ENCODE data around the gene RHBDL2. TPM values are rescaled to one million over a fixed set of nuclear protein-coding genes. Genes with fewer than 3 reads are reported as not detected.

Gene RHBDL2
- total and polyA plus RNA-seq, 2 donors (not counting 3 experiments of a cell fraction or from before 2014, with no cell fraction given): 0.06 to 1.4 TPM

DNA sequence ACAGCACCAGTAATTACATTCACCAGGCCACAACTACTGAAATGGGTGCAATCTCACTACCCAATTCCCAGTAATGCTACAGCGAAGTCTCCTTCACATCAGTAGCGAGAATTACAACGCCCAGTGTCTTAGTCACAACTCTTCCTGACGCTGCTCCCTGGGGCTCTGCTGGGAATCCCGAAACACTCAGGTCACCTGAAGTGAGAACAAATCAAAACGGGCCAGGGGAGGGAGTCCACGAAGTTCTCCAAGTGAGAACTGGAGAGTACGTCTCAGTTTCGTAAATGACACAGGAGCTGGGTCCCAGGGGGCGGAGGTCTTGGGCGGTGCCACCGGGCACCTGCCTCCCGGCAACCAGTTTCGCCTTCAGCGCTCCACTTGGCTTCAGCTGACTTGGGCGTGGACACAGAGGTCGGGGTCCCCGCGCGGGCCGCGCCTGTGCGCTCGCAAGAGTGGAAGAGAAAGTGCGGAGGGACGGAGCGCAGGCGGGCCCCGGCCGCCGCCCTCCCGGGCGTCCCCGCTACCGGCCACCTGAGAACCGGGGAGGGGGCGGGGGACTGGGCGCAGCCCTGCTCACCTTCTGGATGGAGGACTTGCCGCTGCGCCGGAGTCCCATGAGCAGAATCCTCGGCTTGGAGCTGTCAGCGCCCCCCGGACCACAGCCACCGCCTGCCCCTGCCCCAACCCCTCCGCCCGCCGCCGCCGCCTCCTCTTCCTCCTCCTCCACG lies 82.6 kb downstream of the RHBDL2 start:
- no TSS peak for BruUV-seq (replicated peaks)
- peaks cover 6 to 12% of the 10 kb centered on the region in 2 experiments for H3K36me3 ChIP-seq (ENCODE audit: control insufficient read depth in 2 of 2, extremely low read depth in 1 of 2, insufficient read depth in 2 of 2, low read length in 2 of 2)
- POLR2A ChIA-PET: no interaction called here
- H3K4me3 ChIP-seq (replicated peaks in 1 of 3; ENCODE audit: insufficient read depth in 1 of 3, low read depth in 1 of 3, low read length in 3 of 3): peak overlapping the region; percentile 74 to 88 (median 76)
- H3K9me1 ChIP-seq (replicated peaks; ENCODE audit: control insufficient read depth, extremely low read depth, insufficient read depth, low read length): no peaks in the 10 kb centered on the region
- intact Hi-C loops (cut with micrococcal nuclease) (loop anchor here (1.0 to 10.0 kb wide), 5 partner anchors 14 to 346 kb away; partner anchors contain the start of genes AKIRIN1, MACF1, MYCBP and NDUFS5), dilution Hi-C loops (cut with MboI; ENCODE audit: extremely low pct_ligation_motif_present, low sequenced_read_pairs) (no loop called here)
- peak overlapping the region; percentile 59 for H3K9ac ChIP-seq (replicated peaks; ENCODE audit: extremely low read depth, insufficient read depth, low read length)
- peaks cover 5% of the 10 kb centered on the region for H3K4me1 ChIP-seq (ENCODE audit: control insufficient read depth, extremely low read depth, insufficient read depth, low read length)
- no peaks in the 10 kb centered on the region for H3K27me3 ChIP-seq (ENCODE audit: control insufficient read depth in 2 of 2, insufficient read depth in 2 of 2, low read length in 2 of 2)
- H3K9me3 ChIP-seq (replicated peaks; ENCODE audit: control insufficient read depth, insufficient read depth, low read length): no peaks in the 10 kb centered on the region
- peak overlapping the region; percentile 30 for H3K27ac ChIP-seq (ENCODE audit: insufficient read depth, low read depth, low read length)
- peak overlapping the region; percentile 49 for H3K4me2 ChIP-seq (ENCODE audit: insufficient read depth, low read length)
- no peak for TF ChIP-seq GATA2 (IDR thresholded peaks at IDR 0.05; ENCODE audit: insufficient read depth, insufficient read length, low read depth, low read length)
- no peak for TF ChIP-seq MYC (IDR thresholded peaks at IDR 0.05; ENCODE audit: low read depth, low read length)
- no peak for TF ChIP-seq EZH2 (IDR thresholded peaks at IDR 0.05; ENCODE audit: borderline replicate concordance, low read depth, low read length, severe bottlenecking)
- TF ChIP-seq POLR2AphosphoS5 (IDR thresholded peaks at IDR 0.05; ENCODE audit: insufficient read depth, low read depth, low read length): no peak
- TF ChIP-seq JUN (IDR thresholded peaks at IDR 0.05; ENCODE audit: borderline replicate concordance, insufficient read depth, insufficient read length, low read depth): no peak
- TF ChIP-seq, protein P1, sequence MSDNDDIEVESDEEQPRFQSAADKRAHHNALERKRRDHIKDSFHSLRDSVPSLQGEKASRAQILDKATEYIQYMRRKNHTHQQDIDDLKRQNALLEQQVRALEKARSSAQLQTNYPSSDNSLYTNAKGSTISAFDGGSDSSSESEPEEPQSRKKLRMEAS (IDR thresholded peaks at IDR 0.05; ENCODE audit: insufficient read depth, insufficient read length): no peak
- no peak for TF ChIP-seq FOS (IDR thresholded peaks at IDR 0.05; ENCODE audit: borderline replicate concordance, insufficient read depth, low read length)
- no peak for TF ChIP-seq POLR2A (IDR thresholded peaks at IDR 0.05; ENCODE audit: low read depth, low read length)
- TF ChIP-seq, protein P2, sequence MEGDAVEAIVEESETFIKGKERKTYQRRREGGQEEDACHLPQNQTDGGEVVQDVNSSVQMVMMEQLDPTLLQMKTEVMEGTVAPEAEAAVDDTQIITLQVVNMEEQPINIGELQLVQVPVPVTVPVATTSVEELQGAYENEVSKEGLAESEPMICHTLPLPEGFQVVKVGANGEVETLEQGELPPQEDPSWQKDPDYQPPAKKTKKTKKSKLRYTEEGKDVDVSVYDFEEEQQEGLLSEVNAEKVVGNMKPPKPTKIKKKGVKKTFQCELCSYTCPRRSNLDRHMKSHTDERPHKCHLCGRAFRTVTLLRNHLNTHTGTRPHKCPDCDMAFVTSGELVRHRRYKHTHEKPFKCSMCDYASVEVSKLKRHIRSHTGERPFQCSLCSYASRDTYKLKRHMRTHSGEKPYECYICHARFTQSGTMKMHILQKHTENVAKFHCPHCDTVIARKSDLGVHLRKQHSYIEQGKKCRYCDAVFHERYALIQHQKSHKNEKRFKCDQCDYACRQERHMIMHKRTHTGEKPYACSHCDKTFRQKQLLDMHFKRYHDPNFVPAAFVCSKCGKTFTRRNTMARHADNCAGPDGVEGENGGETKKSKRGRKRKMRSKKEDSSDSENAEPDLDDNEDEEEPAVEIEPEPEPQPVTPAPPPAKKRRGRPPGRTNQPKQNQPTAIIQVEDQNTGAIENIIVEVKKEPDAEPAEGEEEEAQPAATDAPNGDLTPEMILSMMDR (IDR thresholded peaks at IDR 0.05; ENCODE audit: extremely low read depth in 1 of 2, insufficient read depth in 1 of 2, low read depth in 1 of 2, low read length in 2 of 2): no peak
- CTCF ChIA-PET: interaction anchor here (1.0 to 1.2 kb wide), 2 partner anchors 13 to 233 kb away, joined by 3 to 4 read pairs; no protein-coding TSS in a partner anchor
- peaks cover 19% of the 10 kb centered on the region for H3K79me2 ChIP-seq (ENCODE audit: control insufficient read depth, insufficient read depth, low read length)
- no peak for FAIRE-seq
- H2AFZ ChIP-seq (ENCODE audit: low read depth, low read length): peak overlapping the region; percentile 18
- peak; percentile 46 for DNase-seq (ENCODE audit: low read depth, low spot score)
- no peaks in the 10 kb centered on the region for H4K20me1 ChIP-seq (replicated peaks; ENCODE audit: control insufficient read depth, extremely low read depth, insufficient read depth, low read length)
